ENCODE measurements around the gene CFAP299.

The CFAP299 gene

DNA sequence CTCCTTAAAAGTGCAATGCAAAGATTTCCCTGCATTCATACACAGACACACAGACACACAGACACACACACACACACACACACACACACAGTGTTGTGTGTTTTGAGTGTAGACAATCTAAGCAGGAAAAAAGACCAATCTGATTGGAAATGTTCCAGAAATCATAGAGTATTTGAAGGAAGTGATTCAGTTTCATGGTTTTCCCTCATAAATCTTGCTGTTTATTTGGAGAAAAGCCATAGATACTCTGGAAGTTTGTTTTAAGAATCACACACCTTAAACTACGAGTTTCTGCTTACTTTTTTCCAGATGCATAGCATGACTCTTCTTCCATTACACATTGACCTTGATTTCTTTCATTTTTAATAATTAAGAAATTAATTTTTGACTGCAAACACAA is 396.5 kb downstream of the CFAP299 start:
- TF ChIP-seq FOXM1 (IDR thresholded peaks at IDR 0.05; ENCODE audit: borderline replicate concordance, low read depth) (no peak), YY1 (IDR thresholded peaks at IDR 0.05; ENCODE audit: low read depth) (no peak), TCF12 (IDR thresholded peaks at IDR 0.05; ENCODE audit: low read depth) (no peak), EGR1 (IDR thresholded peaks at IDR 0.05) (no peak), TAF1 (IDR thresholded peaks at IDR 0.05; ENCODE audit: low read depth) (no peak)

GRCh38 chr4:80740375-80740774 is 404.8 kb downstream of the CFAP299 start:
- no peak for TF ChIP-seq USF1 (IDR thresholded peaks at IDR 0.05)
- TF ChIP-seq EGR1 (IDR thresholded peaks at IDR 0.05), result no peak
- no peak for TF ChIP-seq CEBPB (IDR thresholded peaks at IDR 0.05)
- TF ChIP-seq REST (IDR thresholded peaks at IDR 0.05; ENCODE audit: low read depth), result no peak

DNA sequence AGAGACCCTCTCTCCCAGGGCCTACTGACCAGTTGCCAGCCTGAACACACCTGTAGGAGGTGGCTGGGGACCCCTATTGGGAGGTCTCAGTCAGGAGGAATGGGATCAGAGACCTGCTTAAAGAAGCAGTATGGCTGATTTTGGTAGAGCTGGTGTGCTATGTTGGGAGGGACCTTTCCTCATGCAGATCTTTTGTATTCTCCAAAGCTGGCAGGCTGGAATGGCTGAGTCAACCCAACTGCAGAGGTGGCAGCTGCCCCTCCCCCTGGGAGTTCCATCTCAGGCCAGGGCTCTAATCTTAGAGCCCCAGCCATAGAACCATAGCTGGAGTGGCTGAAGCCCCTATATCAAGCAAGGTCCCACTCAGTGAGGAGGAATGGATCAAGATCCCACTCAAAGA is 415.7 kb downstream of the CFAP299 start:
- TF ChIP-seq TAF1 (IDR thresholded peaks at IDR 0.05; ENCODE audit: low read depth) (no peak), RAD21 (IDR thresholded peaks at IDR 0.05; ENCODE audit: low read depth) (no peak), ZBTB7A (IDR thresholded peaks at IDR 0.05; ENCODE audit: low read depth) (no peak), TEAD4 (IDR thresholded peaks at IDR 0.05) (no peak), EGR1 (IDR thresholded peaks at IDR 0.05) (no peak), NFIC (IDR thresholded peaks at IDR 0.05) (no peak), MAX (IDR thresholded peaks at IDR 0.05) (no peak), CREB1 (IDR thresholded peaks at IDR 0.05; ENCODE audit: low read depth) (no peak), CEBPB (IDR thresholded peaks at IDR 0.05) (no peak), EP300 (IDR thresholded peaks at IDR 0.05; ENCODE audit: borderline replicate concordance) (no peak), REST (IDR thresholded peaks at IDR 0.05; ENCODE audit: low read depth) (no peak), FOXM1 (IDR thresholded peaks at IDR 0.05; ENCODE audit: borderline replicate concordance, low read depth) (no peak), TCF12 (IDR thresholded peaks at IDR 0.05; ENCODE audit: low read depth) (no peak), USF1 (IDR thresholded peaks at IDR 0.05) (no peak), YY1 (IDR thresholded peaks at IDR 0.05; ENCODE audit: low read depth) (no peak)

DNA sequence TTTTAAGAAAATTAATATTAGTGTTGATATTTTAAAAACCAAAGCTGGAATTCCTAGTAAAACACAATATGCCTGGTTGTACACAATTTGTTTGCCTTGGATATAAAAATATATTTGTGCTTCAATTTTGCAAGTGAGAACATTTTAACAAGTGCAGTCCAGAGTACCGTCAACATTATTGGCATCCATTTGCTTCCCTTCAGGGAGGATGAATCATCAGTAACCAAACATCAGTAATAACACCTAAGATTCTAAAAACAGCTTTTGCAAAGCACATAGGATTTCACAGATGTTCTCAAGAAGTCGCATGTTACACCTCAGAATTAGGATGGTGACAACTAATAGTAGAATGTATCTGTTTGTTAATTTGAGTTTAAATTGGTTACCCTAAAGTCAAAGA is 432.4 kb downstream of the CFAP299 start:
- TF ChIP-seq EGR1 (IDR thresholded peaks at IDR 0.05) (no peak), YY1 (IDR thresholded peaks at IDR 0.05; ENCODE audit: low read depth) (no peak), ZBTB7A (IDR thresholded peaks at IDR 0.05; ENCODE audit: low read depth) (no peak), MAX (IDR thresholded peaks at IDR 0.05) (no peak), FOXM1 (IDR thresholded peaks at IDR 0.05; ENCODE audit: borderline replicate concordance, low read depth) (no peak), REST (IDR thresholded peaks at IDR 0.05; ENCODE audit: low read depth) (no peak), RAD21 (IDR thresholded peaks at IDR 0.05; ENCODE audit: low read depth) (no peak), NFIC (IDR thresholded peaks at IDR 0.05) (no peak), USF1 (IDR thresholded peaks at IDR 0.05) (no peak), TAF1 (IDR thresholded peaks at IDR 0.05; ENCODE audit: low read depth) (no peak), TCF12 (IDR thresholded peaks at IDR 0.05; ENCODE audit: low read depth) (no peak), TEAD4 (IDR thresholded peaks at IDR 0.05) (no peak), CREB1 (IDR thresholded peaks at IDR 0.05; ENCODE audit: low read depth) (no peak), EP300 (IDR thresholded peaks at IDR 0.05; ENCODE audit: borderline replicate concordance) (no peak), CEBPB (IDR thresholded peaks at IDR 0.05) (no peak)

Data from Ishikawa (cell line).